Heart right ventricle (tissue), 16 donors: ENCODE data around the gene CYP11A1. TPM values are rescaled to one million over a fixed set of nuclear protein-coding genes. Genes with fewer than 3 reads are reported as not detected.

Source experiments
- ATAC-seq, 8 donors: fragments of 200-7000 bp; cut with Tn5 transposase; one replicate each; pipeline ENCODE4 v1.9.1; 2020; ENCODE audit warnings: mild to moderate bottlenecking in 8 of 8, moderate library complexity in 8 of 8, moderate number of reproducible peaks in 1 of 8
- DNase-seq, 2 donors: peaks; one replicate each; pipeline ENCODE4 v3.0.0-alpha.2; 2020
- H3K27ac ChIP-seq, 10 donors: fragments of 200-600 bp; sonication (generic) in 2 of 10; one replicate each; pipeline versions ENCODE4 v1.5.0 to v1.8.0; 2020 to 2022; ENCODE audit warnings: mild to moderate bottlenecking in 3 of 10
- H3K27me3 ChIP-seq, 7 donors: fragments of 200-600 bp; one replicate each; pipeline ENCODE4 v1.8.0; 2021 to 2022; ENCODE audit warnings: mild to moderate bottlenecking in 2 of 7
- H3K36me3 ChIP-seq, 9 donors: fragments of 200-600 bp; sonication (generic) in 1 of 9; one replicate each; pipeline versions ENCODE4 v1.5.0 to v1.8.0; 2020 to 2022; ENCODE audit warnings: mild to moderate bottlenecking in 2 of 9
- H3K4me1 ChIP-seq, 9 donors: fragments of 200-600 bp; sonication (generic) in 1 of 9; one replicate each; pipeline versions ENCODE4 v1.5.0 to v1.8.0; 2020 to 2022; ENCODE audit warnings: mild to moderate bottlenecking in 4 of 9
- H3K4me3 ChIP-seq, 10 donors: fragments of 200-600 bp; sonication (generic) in 2 of 10; one replicate each; pipeline versions ENCODE4 v1.5.0 to v1.8.0; 2020 to 2022; ENCODE audit warnings: mild to moderate bottlenecking in 7 of 10, moderate library complexity in 2 of 10
- H3K9me3 ChIP-seq, 11 donors: fragments of 200-600 bp in 10 of 11; sonication (generic) in 2 of 11; one replicate each; pipeline versions ENCODE4 v1.5.0 to v1.8.0; 2013 to 2022; ENCODE audit warnings: mild to moderate bottlenecking in 2 of 11, control low read depth in 1 of 11, moderate library complexity in 1 of 11
- CTCF ChIP-seq, 9 donors: fragments of 200-600 bp; sonication (generic) in 2 of 9; IDR thresholded peaks; one replicate each; pipeline versions ENCODE4 v1.5.0 to v1.8.0; 2021 to 2022; ENCODE audit warnings: antibody characterized with exemption in 9 of 9, mild to moderate bottlenecking in 5 of 9, moderate library complexity in 1 of 9
- WGBS, 2 donors: extraction: QIAGEN DNeasy Blood & Tissue Kit; methylation state at CpG; one replicate each; pipeline ENCODE4 v1.1.7; 2013; ENCODE audit warnings: inconsistent platforms in 1 of 2; 5-methylcytosine and 5-hydroxymethylcytosine counted together
- intact Hi-C, 10 donors: fragments of 100-400 bp; cut with DNase I; formaldehyde crosslinking; loops; one replicate each; pipeline versions ENCODE4 v1.11.1 to v1.14.2; 2022
- polyA plus RNA-seq, 2 donors: library from polyadenylated mRNA; stranded (reverse); fragments of 200-250 nt; gene quantifications; one replicate each; pipeline ENCODE4 v1.2.3, GENCODE V29; 2013
- total RNA-seq, 10 donors: library from RNA; stranded (reverse); fragmentation: NEBNext Ultra II Directional in 3 of 10; extraction: Animal tissue kit (Norgen Biotek cat#: 25700) in 3 of 10; gene quantifications; one replicate each; pipeline versions ENCODE4 v1.2.1 to v1.2.4, GENCODE V29; 2021 to 2023
- donor health status: Arrhythmogenic right ventricular cardiomyopathy.
- donor health status: ischemic (EF 13 %, LVEDD 7.1; RV severe dilation, severe dysfunction).
- donor health status: healthy with polysubstance abuse.
- donor health status: DM: no; HTN: yes; CAD: no.
- donor health status: DM: no; HTN: no; CAD: no.
- donor health status: ischemic (EF 25% LVEDD 6.9; RV normal size, moderate dysfunction).
- donor health status: ischemic (EF 25% LVEDD 5.7; RV mildly dilated, moderate dysfunction).
- donor health status: healthy.
- donor health status: DM: yes; HTN: yes; CAD: no.
- donor health status: Ischemic cardiomyopathy.
- donor health status: ischemic (EF 35%, LVEDD 5.7; RV mildly dilated, moderate dysfunction).
- donor health status: nonischemic (EF 11% LVEDD 7.7; RV severe dilation, severe dysfunction).
- donor health status: DM: yes; HTN: yes; CAD: no.
- donor health status: PGD.
- donor health status: ischemic (EF 29% LVEDD 5.4; RV normal size, mild dysfunction).
- donor health status: nonischemic (EF 23%, LVEDD 6.1; RV moderate dilation, normal function).

The CYP11A1 gene
- total and polyA plus RNA-seq, 12 donors = 0.06 to 3.6 (median 2.1) TPM

- DNase-seq = no peak
- H3K9me3 ChIP-seq = no peaks in the 10 kb centered on the region
- no peaks in the 10 kb centered on the region for H3K36me3 ChIP-seq
- WGBS, 2 donors = 67 to 69% methylated on average over 3 of the region's 3 CpGs
- peaks cover 0 to 23% (median 7%) of the 10 kb centered on the region in 7 donors for H3K27me3 ChIP-seq
- peaks cover 0 to 17% (median 4%) of the 10 kb centered on the region in 9 donors for H3K4me1 ChIP-seq
- intact Hi-C loops = no loop called here
- H3K4me3 ChIP-seq = no peak overlapping the region
- no peak for TF ChIP-seq CTCF (IDR thresholded peaks at IDR 0.05)
- no peak overlapping the region for H3K27ac ChIP-seq
- no peak for ATAC-seq
Observed at GRCh38 chr15:74293021-74293810, 74.2 kb downstream of the CYP11A1 start.

GRCh38 chr15:74291101-74292071 is 76.1 kb downstream of the CYP11A1 start:
- intact Hi-C loops = no loop called here
- DNase-seq = peak; percentile 86 to 90
- Histone ChIP-seq H3K36me3 (no peaks in the 10 kb centered on the region), H3K9me3 (no peaks in the 10 kb centered on the region), H3K4me3 (no peak overlapping the region), H3K4me1 (peaks cover 0 to 17% (median 4%) of the 10 kb centered on the region in 9 donors), H3K27me3 (peaks cover 0 to 18% (median 6%) of the 10 kb centered on the region in 7 donors), H3K27ac (no peak overlapping the region)
- peak; percentile 84 to 93 (median 86) for ATAC-seq
- no peak for TF ChIP-seq CTCF (IDR thresholded peaks at IDR 0.05)
- WGBS, 2 donors = 6 to 7% methylated on average over 20 of the region's 20 CpGs

- intact Hi-C loops = no loop called here
- H3K4me1 ChIP-seq = peaks cover 0 to 17% (median 4%) of the 10 kb centered on the region in 9 donors
- no peak overlapping the region for H3K4me3 ChIP-seq
- H3K27ac ChIP-seq = no peak overlapping the region
- ATAC-seq (no peak), DNase-seq (no peak)
- H3K9me3 ChIP-seq = no peaks in the 10 kb centered on the region
- TF ChIP-seq CTCF (IDR thresholded peaks at IDR 0.05) = no peak
- H3K27me3 ChIP-seq = peaks cover 0 to 14% (median 2%) of the 10 kb centered on the region in 7 donors
- no peaks in the 10 kb centered on the region for H3K36me3 ChIP-seq
Observed at GRCh38 chr15:74290645-74291044, 76.8 kb downstream of the CYP11A1 start.

GRCh38 chr15:74289671-74290070 is 77.8 kb downstream of the CYP11A1 start:
- DNase-seq (no peak), ATAC-seq (no peak)
- intact Hi-C loops = no loop called here
- H3K27ac ChIP-seq = no peak overlapping the region
- TF ChIP-seq CTCF (IDR thresholded peaks at IDR 0.05) = no peak
- H3K9me3 ChIP-seq = no peaks in the 10 kb centered on the region
- no peaks in the 10 kb centered on the region for H3K36me3 ChIP-seq
- H3K27me3 ChIP-seq = peaks cover 0 to 9% (median 0%) of the 10 kb centered on the region in 7 donors
- H3K4me1 ChIP-seq = peaks cover 0 to 17% (median 4%) of the 10 kb centered on the region in 9 donors
- no peak overlapping the region for H3K4me3 ChIP-seq
